Tibial nerve (tissue), 4 donors: ENCODE measurements around the gene ZNRF1. TPM values are rescaled to one million over a fixed set of nuclear protein-coding genes. Genes with fewer than 3 reads are reported as not detected.

ENCODE experiments used
- DNase-seq, 2 donors: peaks; one replicate each; pipeline ENCODE4 v3.0.0-alpha.2; 2019; ENCODE audit warnings: low spot score in 2 of 2
- H3K27ac ChIP-seq, 4 donors: fragments of 200-600 bp; sonication (generic) in 3 of 4; one replicate each; pipeline ENCODE4 v1.5.1; 2017 to 2019; ENCODE audit warnings: mild to moderate bottlenecking in 1 of 4
- H3K27me3 ChIP-seq, 2 donors: fragments of 200-600 bp; sonication (generic) in 1 of 2; one replicate each; pipeline versions ENCODE4 v1.5.1 to v1.6.0; 2017 to 2019
- H3K36me3 ChIP-seq, 3 donors: fragments of 200-600 bp; sonication (generic); one replicate each; pipeline ENCODE4 v1.5.1; 2018 to 2019
- H3K4me1 ChIP-seq, 4 donors: fragments of 200-600 bp; sonication (generic) in 3 of 4; one replicate each; pipeline ENCODE4 v1.5.1; 2017 to 2019
- H3K4me3 ChIP-seq, 4 donors: fragments of 200-600 bp; sonication (generic) in 3 of 4; one replicate each; pipeline ENCODE4 v1.5.1; 2017 to 2019; ENCODE audit warnings: mild to moderate bottlenecking in 1 of 4, moderate library complexity in 1 of 4
- H3K9me3 ChIP-seq, 4 donors: fragments of 200-600 bp; sonication (generic) in 3 of 4; one replicate each; pipeline ENCODE4 v1.5.1; 2017 to 2019
- CTCF ChIP-seq, 5 experiments: fragments of 200-600 bp in 3 of 5; fragments of 450-650 bp in 2 of 5; sonication (generic) in 3 of 5; IDR thresholded peaks; one replicate each; pipeline ENCODE4 v1.5.1; 2016 to 2019; ENCODE audit warnings: antibody characterized with exemption in 5 of 5, mild to moderate bottlenecking in 3 of 5, moderate library complexity in 2 of 5
- EP300 ChIP-seq, 2 donors: sonication (generic); formaldehyde crosslinking; IDR thresholded peaks; one replicate each; pipeline ENCODE4 v1.6.1; 2017; ENCODE audit warnings: antibody characterized with exemption in 2 of 2, mild to moderate bottlenecking in 1 of 2
- POLR2A ChIP-seq, 2 donors: fragments of 450-650 bp; IDR thresholded peaks; one replicate each; pipeline ENCODE4 v1.6.1; 2017; ENCODE audit warnings: antibody characterized with exemption in 2 of 2, mild to moderate bottlenecking in 2 of 2, moderate library complexity in 2 of 2
- WGBS, 2 donors: methylation state at CpG; one replicate each; pipeline ENCODE4 v1.1.5; 2018; 5-methylcytosine and 5-hydroxymethylcytosine counted together
- total RNA-seq, 4 donors: library from RNA; depleted of rRNA; stranded (reverse); fragments of >200 nt; gene quantifications; one replicate each; pipeline ENCODE4 v1.1.0, GENCODE V29; 2016

Gene ZNRF1
- total RNA-seq, 4 donors from 2014 or later, result 10.3 to 31.4 (median 14.7) TPM

- Histone ChIP-seq H3K4me3 (peak overlapping the region; percentile 65 to 90 (median 78)), H3K9me3 (no peaks in the 10 kb centered on the region), H3K27me3 (no peaks in the 10 kb centered on the region), H3K27ac (peak overlapping the region in 3 of 4 donors; percentile 66 to 91 (median 73)), H3K36me3 (no peaks in the 10 kb centered on the region), H3K4me1 (peaks cover 0 to 30% (median 2%) of the 10 kb centered on the region in 4 donors)
- no peak for DNase-seq
- no peak for TF ChIP-seq EP300 (IDR thresholded peaks at IDR 0.05)
- peak in 1 of 5 experiments; percentile 7 for TF ChIP-seq CTCF (IDR thresholded peaks at IDR 0.05)
- WGBS, 2 donors, result 1 to 2% methylated on average over 33 to 43 of the region's 71 CpGs
Observed at GRCh38 chr16:74999609-75000480, 1.0 kb downstream of the ZNRF1 start.

GRCh38 chr16:75000481-75001081 is 1.8 kb downstream of the ZNRF1 start:
- Histone ChIP-seq H3K4me1 (peaks cover 0 to 30% (median 2%) of the 10 kb centered on the region in 4 donors), H3K9me3 (no peaks in the 10 kb centered on the region), H3K27ac (peak overlapping the region in 1 of 4 donors; percentile 91), H3K27me3 (no peaks in the 10 kb centered on the region), H3K4me3 (peak overlapping the region; percentile 65 to 90 (median 78)), H3K36me3 (no peaks in the 10 kb centered on the region)
- DNase-seq, result no peak
- WGBS, 2 donors, result 7 to 20% methylated on average over 15 of the region's 15 CpGs
- no peak for TF ChIP-seq POLR2A (IDR thresholded peaks at IDR 0.05)
- no peak for TF ChIP-seq EP300 (IDR thresholded peaks at IDR 0.05)
- TF ChIP-seq CTCF (IDR thresholded peaks at IDR 0.05), result no peak

GRCh38 chr16:75002474-75002873 is 3.6 kb downstream of the ZNRF1 start:
- Histone ChIP-seq H3K4me1 (peaks cover 0 to 30% (median 2%) of the 10 kb centered on the region in 4 donors), H3K4me3 (no peak overlapping the region), H3K36me3 (no peaks in the 10 kb centered on the region), H3K27me3 (no peaks in the 10 kb centered on the region), H3K27ac (no peak overlapping the region), H3K9me3 (no peaks in the 10 kb centered on the region)
- TF ChIP-seq CTCF (IDR thresholded peaks at IDR 0.05), result no peak
- TF ChIP-seq POLR2A (IDR thresholded peaks at IDR 0.05), result no peak
- no peak for TF ChIP-seq EP300 (IDR thresholded peaks at IDR 0.05)
- 72 to 73% methylated on average over 9 of the region's 9 CpGs for WGBS, 2 donors
- DNase-seq, result no peak

GRCh38 chr16:75003931-75004330 is 5.1 kb downstream of the ZNRF1 start:
- no peaks in the 10 kb centered on the region for H3K9me3 ChIP-seq
- H3K27me3 ChIP-seq, result no peaks in the 10 kb centered on the region
- H3K36me3 ChIP-seq, result no peaks in the 10 kb centered on the region
- no peak for DNase-seq
- peaks cover 0 to 22% (median 2%) of the 10 kb centered on the region in 4 donors for H3K4me1 ChIP-seq
- H3K4me3 ChIP-seq, result no peak overlapping the region
- 84 to 87% methylated on average over 5 of the region's 5 CpGs for WGBS, 2 donors
- H3K27ac ChIP-seq, result no peak overlapping the region
- no peak for TF ChIP-seq EP300 (IDR thresholded peaks at IDR 0.05)
- no peak for TF ChIP-seq POLR2A (IDR thresholded peaks at IDR 0.05)
- TF ChIP-seq CTCF (IDR thresholded peaks at IDR 0.05), result no peak

GRCh38 chr16:75004460-75004859 is 5.6 kb downstream of the ZNRF1 start:
- Histone ChIP-seq H3K9me3 (no peaks in the 10 kb centered on the region), H3K36me3 (no peaks in the 10 kb centered on the region), H3K27ac (no peak overlapping the region), H3K4me1 (peaks cover 0 to 22% (median 2%) of the 10 kb centered on the region in 4 donors), H3K27me3 (no peaks in the 10 kb centered on the region), H3K4me3 (no peak overlapping the region)
- WGBS, 2 donors, result 100% methylated on average over 3 of the region's 3 CpGs
- TF ChIP-seq EP300 (IDR thresholded peaks at IDR 0.05), result no peak
- TF ChIP-seq CTCF (IDR thresholded peaks at IDR 0.05), result no peak
- no peak for TF ChIP-seq POLR2A (IDR thresholded peaks at IDR 0.05)
- DNase-seq, result no peak
